HepG2 (cell line): Measurements from ENCODE around the gene FRAS1. TPM values are rescaled to one million over a fixed set of nuclear protein-coding genes. Genes with fewer than 3 reads are reported as not detected.
"Not testable (repeated sequence)": the region's sequence is repeated elsewhere in the genome, so short reads cannot be mapped to it uniquely, and the experiment has no call there.

Experiments used
- ATAC-seq: fragments of 200-7000 bp; cut with Tn5 transposase; 3 replicates; pipeline ENCODE4 v1.9.1; 2020; ENCODE audit warnings: mild to moderate bottlenecking, moderate library complexity
- BruUV-seq: library from RNA; stranded (reverse); fragments of 400-500 nt; replicated peaks from 2 replicates; lab custom pipeline; 2021; lab: Mats Ljungman, UMichigan
- CTCF ChIA-PET: fragments of 300-600 bp; formaldehyde crosslinking; extraction: SDS; loops from one replicate; lab custom pipeline; 2021; ENCODE audit warnings: low total read pairs, inconsistent platforms, low intra/inter-chr PET ratio; lab: Yijun Ruan, JAX
- POLR2A ChIA-PET: fragments of 350-600 bp; sonication (Branson Sonifier 250); formaldehyde crosslinking; loops from one replicate; lab custom pipeline; 2020; ENCODE audit warnings: antibody characterized with exemption, inconsistent platforms; lab: Yijun Ruan, JAX
- DNase-seq: peaks from one replicate; pipeline ENCODE4 v3.0.0-alpha.2; 2015; ENCODE audit warnings: low spot score
- FAIRE-seq: peaks from 3 replicates; lab custom pipeline; 2011; peaks lifted over from hg19 to GRCh38; lab: Jason Lieb, UNC
- H2AFZ ChIP-seq: one replicate; pipeline ENCODE4 v1.6.1; 2011; ENCODE audit warnings: low read length, inconsistent platforms
- H3K27ac ChIP-seq: fragments of 300-600 bp; 3 replicates; pipeline ENCODE4 v1.8.0; 2011; ENCODE audit warnings: mixed run types, mild to moderate bottlenecking, mixed read lengths, low read length, inconsistent platforms; ENCODE audit not compliant: insufficient read depth; ENCODE audit errors: extremely low read length
- H3K27me3 ChIP-seq, 2 experiments: fragments of 200-600 bp in 1 of 2; 2 replicates in 1 of 2; 3 replicates in 1 of 2; pipeline versions ENCODE4 v1.6.0 to v1.8.0; 2011; ENCODE audit warnings: low read length in 2 of 2, mild to moderate bottlenecking in 2 of 2, moderate library complexity in 2 of 2, inconsistent platforms in 1 of 2; ENCODE audit not compliant: insufficient read depth in 2 of 2, control insufficient read depth in 1 of 2
- H3K36me3 ChIP-seq, 2 experiments: fragments of 200-600 bp in 1 of 2; replicated peaks in 1 of 2; 2 replicates in 1 of 2; 3 replicates in 1 of 2; pipeline versions ENCODE4 v1.5.1 to v1.8.0; 2011; ENCODE audit warnings: low read length in 2 of 2, inconsistent platforms in 1 of 2; ENCODE audit not compliant: insufficient read depth in 2 of 2, control insufficient read depth in 1 of 2
- H3K4me1 ChIP-seq: 2 replicates; pipeline ENCODE4 v1.5.1; 2012; ENCODE audit warnings: low read length, inconsistent platforms; ENCODE audit not compliant: insufficient read depth
- H3K4me2 ChIP-seq: 2 replicates; pipeline ENCODE4 v1.6.0; 2011; ENCODE audit warnings: low read depth, low read length, inconsistent platforms
- H3K4me3 ChIP-seq, 3 experiments: fragments of 200-600 bp in 1 of 3; sonication (generic), shearing (Covaris generic) in 1 of 3; replicated peaks in 1 of 3; 2 replicates each; pipeline ENCODE4 v1.5.1; 2011 to 2016; ENCODE audit warnings: low read length in 3 of 3, inconsistent platforms in 2 of 3, low read depth in 2 of 3, mild to moderate bottlenecking in 2 of 3, control low read depth in 1 of 3, mixed read lengths in 1 of 3; ENCODE audit not compliant: insufficient read depth in 1 of 3
- H3K79me2 ChIP-seq: one replicate; pipeline ENCODE4 v1.6.1; 2011; ENCODE audit warnings: low read length, inconsistent platforms; ENCODE audit not compliant: insufficient read depth
- H3K9ac ChIP-seq: 2 replicates; pipeline ENCODE4 v1.6.0; 2011; ENCODE audit warnings: mild to moderate bottlenecking, low read depth, low read length, inconsistent platforms; ENCODE audit not compliant: insufficient read depth
- H3K9me3 ChIP-seq: 2 replicates; pipeline ENCODE4 v1.5.1; 2012; ENCODE audit warnings: mild to moderate bottlenecking, low read length
- H4K20me1 ChIP-seq: 2 replicates; pipeline ENCODE4 v1.6.0; 2011; ENCODE audit warnings: inconsistent platforms, mild to moderate bottlenecking, low read length, moderate library complexity; ENCODE audit not compliant: insufficient read depth
- ARHGAP35 ChIP-seq: sonication (generic); formaldehyde crosslinking; IDR thresholded peaks from 2 replicates; pipeline ENCODE4 v1.9.0; 2022; ENCODE audit warnings: mild to moderate bottlenecking, inconsistent platforms, moderate library complexity, missing genetic modification reagents, borderline replicate concordance
- CBX5 ChIP-seq: sonication (generic); formaldehyde crosslinking; IDR thresholded peaks from 2 replicates; pipeline ENCODE4 v1.4.0; 2020; ENCODE audit warnings: missing genetic modification reagents, borderline replicate concordance
- NCOA1 ChIP-seq: sonication (generic); formaldehyde crosslinking; IDR thresholded peaks from 2 replicates; pipeline ENCODE4 v1.9.0; 2021; ENCODE audit warnings: missing genetic modification reagents
- PHB2 ChIP-seq: fragments of 450-650 bp; IDR thresholded peaks from 2 replicates; pipeline ENCODE4 v1.6.1; 2018; ENCODE audit not compliant: partially characterized antibody
- POLR2AphosphoS2 ChIP-seq: IDR thresholded peaks from 2 replicates; pipeline ENCODE4 v1.6.1; 2011; ENCODE audit warnings: low read depth, low read length, improper control_type of control experiment
- POLR2AphosphoS5 ChIP-seq: IDR thresholded peaks from 2 replicates; pipeline ENCODE4 v1.6.1; 2012; ENCODE audit warnings: low read depth, low read length
- SIN3A ChIP-seq: IDR thresholded peaks from 2 replicates; pipeline ENCODE4 v1.6.1; 2011; ENCODE audit warnings: low read depth, mild to moderate bottlenecking, control low read depth, low read length, borderline replicate concordance
- SMARCE1 ChIP-seq: fragments of 450-650 bp; IDR thresholded peaks from 2 replicates; pipeline ENCODE4 v1.6.1; 2017; ENCODE audit warnings: borderline replicate concordance
- SRY ChIP-seq: sonication (generic); formaldehyde crosslinking; IDR thresholded peaks from 2 replicates; pipeline ENCODE4 v1.8.0; 2022; ENCODE audit warnings: mild to moderate bottlenecking, missing genetic modification reagents
- TRIM24 ChIP-seq: sonication (generic); formaldehyde crosslinking; IDR thresholded peaks from 2 replicates; pipeline ENCODE4 v1.8.0; 2022; ENCODE audit warnings: mild to moderate bottlenecking, missing genetic modification reagents
- ZC3H4 ChIP-seq: sonication (generic); formaldehyde crosslinking; IDR thresholded peaks from 2 replicates; pipeline ENCODE4 v1.4.0; 2020; ENCODE audit warnings: missing genetic modification reagents, borderline replicate concordance
- ZFY ChIP-seq: sonication (generic); formaldehyde crosslinking; IDR thresholded peaks from 2 replicates; pipeline ENCODE4 v1.4.0; 2020; ENCODE audit warnings: missing genetic modification reagents
- ZNF260 ChIP-seq: sonication (generic); formaldehyde crosslinking; IDR thresholded peaks from 2 replicates; pipeline ENCODE4 v1.4.0; 2020; ENCODE audit warnings: missing genetic modification reagents, low read depth, mild to moderate bottlenecking, borderline replicate concordance
- ZNF468 ChIP-seq: sonication (generic); formaldehyde crosslinking; IDR thresholded peaks from 2 replicates; pipeline ENCODE4 v1.8.0; 2022; ENCODE audit warnings: mild to moderate bottlenecking, moderate library complexity, missing genetic modification reagents
- ZSCAN12 ChIP-seq: sonication (generic); formaldehyde crosslinking; IDR thresholded peaks from 2 replicates; pipeline ENCODE4 v1.9.0; 2021; ENCODE audit warnings: mild to moderate bottlenecking, missing genetic modification reagents
- WGBS: methylation state at CpG from one replicate; pipeline ENCODE4 v1.1.6; 2017; ENCODE audit warnings: low lambda C conversion rate; 5-methylcytosine and 5-hydroxymethylcytosine counted together
- in situ Hi-C: cut with HindIII; loops from 2 replicates; pipeline ENCODE4 v1.10.0; 2017; ENCODE audit warnings: low pct_unique_long_range_greater_than_20kb; ENCODE audit not compliant: extremely low pct_ligation_motif_present
- intact Hi-C: fragments of 100-400 bp; cut with micrococcal nuclease; formaldehyde crosslinking; loops from one replicate; pipeline ENCODE4 v1.10.0; 2022; ENCODE audit not compliant: unreplicated experiment
- polyA plus RNA-seq, 8 experiments: library from polyadenylated mRNA; depleted of rRNA in 3 of 8; stranded (reverse) in 7 of 8; unstranded in 1 of 8; fragments of >200 nt; fragmentation: Illumina TruSeq in 4 of 8; extraction: Trizol in 4 of 8; gene quantifications; 2 replicates each; pipeline versions ENCODE4 v1.2.1 to v1.2.3, GENCODE V29; 2011 to 2016; ENCODE audit warnings: low read depth in 4 of 8, missing spikeins in 1 of 8, mixed read lengths in 1 of 8; ENCODE audit not compliant: insufficient read depth in 1 of 8
- total RNA-seq, 5 experiments: library from RNA; depleted of rRNA; stranded (reverse); fragments of >200 nt; fragmentation: Illumina TruSeq; extraction: Trizol; gene quantifications; 2 replicates each; pipeline ENCODE4 v1.2.3, GENCODE V29; 2016; ENCODE audit warnings: low read depth in 1 of 5
- TF ChIP-seq, protein P1 (sequence below): sonication (generic); formaldehyde crosslinking; IDR thresholded peaks from 2 replicates; pipeline ENCODE4 v1.8.1; 2022; ENCODE audit warnings: low read depth, mild to moderate bottlenecking, missing genetic modification reagents

Gene FRAS1
- total and polyA plus RNA-seq, 2 of the 13 experiments (the other 11 are each of a cell fraction or from before 2014, with no cell fraction given): 22.5 to 31.6 TPM

DNA sequence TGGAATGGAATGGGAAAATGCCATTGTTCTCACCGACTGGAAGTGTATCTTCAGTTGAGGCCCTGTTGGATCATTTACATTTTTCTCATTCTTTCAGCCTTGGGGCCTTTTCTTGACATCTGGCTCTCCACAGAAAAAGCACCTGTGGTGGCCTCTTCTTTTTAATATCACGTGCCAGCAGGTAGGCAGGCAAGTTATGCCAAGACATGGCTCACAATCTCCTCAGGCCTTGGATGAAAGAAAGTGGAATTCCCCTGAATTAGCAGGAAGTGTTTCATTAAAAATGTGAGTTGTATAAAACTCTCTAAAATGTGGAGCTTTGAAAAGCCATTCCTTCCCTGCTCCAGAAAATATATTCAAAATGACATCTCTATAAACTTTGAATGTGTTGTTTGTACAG, 122.1 kb downstream of the FRAS1 start (continued):
- TF ChIP-seq SMARCE1: no peak
- no peak for TF ChIP-seq PHB2
- TF ChIP-seq POLR2AphosphoS2: no peak

DNA sequence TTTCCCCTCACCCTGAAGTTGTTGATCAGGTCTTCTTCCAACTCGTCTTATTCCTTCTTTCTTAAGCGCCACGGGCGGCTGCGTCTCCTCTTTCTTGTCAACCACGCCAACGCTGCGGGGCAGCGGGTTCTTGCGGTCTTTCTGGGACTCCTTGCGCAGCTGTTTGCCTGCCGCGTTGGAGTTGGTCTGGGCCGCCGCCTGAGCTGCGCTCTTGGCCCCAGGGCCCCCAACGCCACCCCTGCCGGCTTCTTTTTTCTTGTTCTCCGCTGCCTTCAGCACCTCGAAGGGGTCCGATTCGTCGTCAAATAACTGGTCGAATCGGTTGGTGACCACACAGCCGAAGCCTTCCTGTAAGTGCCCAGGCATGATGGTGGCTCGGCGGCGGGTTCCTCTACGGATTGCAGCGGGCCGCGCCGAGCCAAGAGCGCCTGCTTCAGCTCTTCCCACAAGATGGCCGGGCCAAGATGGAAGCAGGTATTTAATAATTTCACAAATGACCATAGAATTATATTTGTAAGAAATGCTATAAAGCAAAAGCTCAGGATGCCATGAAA, 124.6 kb downstream of the FRAS1 start:
- POLR2A ChIA-PET, BruUV-seq: not testable (repeated sequence)

DNA sequence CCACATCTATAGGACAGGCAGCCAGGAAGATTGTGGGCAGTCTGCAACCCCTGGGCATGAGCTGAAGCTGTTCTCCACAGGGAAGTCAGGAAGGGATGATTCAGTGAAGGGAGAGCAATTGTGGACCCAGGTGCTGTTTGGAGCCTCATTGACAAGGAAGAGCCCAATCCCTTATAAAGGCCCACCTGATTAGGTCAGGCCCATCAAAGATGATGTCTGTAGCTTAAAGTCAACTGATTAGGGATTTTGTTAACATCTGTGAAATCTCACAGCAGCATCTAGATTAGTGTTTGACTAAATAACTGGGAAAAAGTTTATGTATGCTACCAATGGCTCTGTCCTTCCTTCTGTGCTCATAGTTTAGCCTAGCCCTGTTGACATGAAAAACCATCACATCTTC, 127.5 kb downstream of the FRAS1 start:
- ChIA-PET POLR2A (no interaction called here), CTCF (no interaction called here)
- Histone ChIP-seq H3K27ac (no peak overlapping the region), H3K9me3 (no peaks in the 10 kb centered on the region), H3K27me3 (no peaks in the 10 kb centered on the region), H3K9ac (no peak overlapping the region), H2AFZ (no peak overlapping the region), H3K79me2 (peaks cover 46% of the 10 kb centered on the region), H3K4me3 (no peak overlapping the region), H4K20me1 (no peaks in the 10 kb centered on the region), H3K4me1 (peaks cover 17% of the 10 kb centered on the region; the same call in 1 of the 2 replicates), H3K4me2 (no peak overlapping the region), H3K36me3 (peaks cover 0 to 2% of the 10 kb centered on the region in 2 experiments; a peak in 1 of 5 replicates)
- no peak for ATAC-seq
- no peak for FAIRE-seq
- intact Hi-C loops (no loop called here), in situ Hi-C loops (no loop called here)
- no TSS peak for BruUV-seq
- no peak for DNase-seq
- TF ChIP-seq TRIM24 (CRISPR knock-in tag) (no peak), ZNF260 (no peak), ZNF468 (CRISPR knock-in tag) (no peak), NCOA1 (CRISPR knock-in tag) (no peak), CBX5 (no peak), ZC3H4 (CRISPR knock-in tag) (no peak), SRY (CRISPR knock-in tag) (no peak), ZFY (no peak), POLR2AphosphoS5 (no peak), SIN3A (no peak), ZSCAN12 (CRISPR knock-in tag) (no peak), ARHGAP35 (no peak)
- TF ChIP-seq, protein P1, sequence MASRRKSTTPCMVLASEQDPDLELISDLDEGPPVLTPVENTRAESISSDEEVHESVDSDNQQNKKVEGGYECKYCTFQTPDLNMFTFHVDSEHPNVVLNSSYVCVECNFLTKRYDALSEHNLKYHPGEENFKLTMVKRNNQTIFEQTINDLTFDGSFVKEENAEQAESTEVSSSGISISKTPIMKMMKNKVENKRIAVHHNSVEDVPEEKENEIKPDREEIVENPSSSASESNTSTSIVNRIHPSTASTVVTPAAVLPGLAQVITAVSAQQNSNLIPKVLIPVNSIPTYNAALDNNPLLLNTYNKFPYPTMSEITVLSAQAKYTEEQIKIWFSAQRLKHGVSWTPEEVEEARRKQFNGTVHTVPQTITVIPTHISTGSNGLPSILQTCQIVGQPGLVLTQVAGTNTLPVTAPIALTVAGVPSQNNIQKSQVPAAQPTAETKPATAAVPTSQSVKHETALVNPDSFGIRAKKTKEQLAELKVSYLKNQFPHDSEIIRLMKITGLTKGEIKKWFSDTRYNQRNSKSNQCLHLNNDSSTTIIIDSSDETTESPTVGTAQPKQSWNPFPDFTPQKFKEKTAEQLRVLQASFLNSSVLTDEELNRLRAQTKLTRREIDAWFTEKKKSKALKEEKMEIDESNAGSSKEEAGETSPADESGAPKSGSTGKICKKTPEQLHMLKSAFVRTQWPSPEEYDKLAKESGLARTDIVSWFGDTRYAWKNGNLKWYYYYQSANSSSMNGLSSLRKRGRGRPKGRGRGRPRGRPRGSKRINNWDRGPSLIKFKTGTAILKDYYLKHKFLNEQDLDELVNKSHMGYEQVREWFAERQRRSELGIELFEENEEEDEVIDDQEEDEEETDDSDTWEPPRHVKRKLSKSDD (CRISPR knock-in tag): no peak

More for the DNA sequence above, 124.6 kb downstream of the FRAS1 start:
- H3K9ac ChIP-seq, H3K27ac ChIP-seq, DNase-seq, CTCF ChIA-PET, H2AFZ ChIP-seq, H4K20me1 ChIP-seq, H3K9me3 ChIP-seq, H3K4me3 ChIP-seq, in situ Hi-C loops, intact Hi-C loops, ATAC-seq, FAIRE-seq, H3K36me3 ChIP-seq, H3K27me3 ChIP-seq, H3K4me2 ChIP-seq: not testable (repeated sequence)
- Histone ChIP-seq H3K4me1 (peaks cover 35% of the 10 kb centered on the region), H3K79me2 (peaks cover 45% of the 10 kb centered on the region)
- WGBS: 98% methylated on average over 36 of the region's 36 CpGs
